NCI-H1417 (cell line): ENCODE measurements around the gene MAFF.
A peak's percentile ranks its signal among the peaks of the same experiment; 100 is the strongest.
"Not testable (repeated sequence)": the region's sequence is repeated elsewhere in the genome, so short reads cannot be mapped to it uniquely, and the experiment has no call there.

ENCODE experiments used
- DNase-seq, 3 experiments: peaks; one replicate each; lab custom pipeline; 2025; lab: John Stamatoyannopoulos, UW

MAFF gene

DNA sequence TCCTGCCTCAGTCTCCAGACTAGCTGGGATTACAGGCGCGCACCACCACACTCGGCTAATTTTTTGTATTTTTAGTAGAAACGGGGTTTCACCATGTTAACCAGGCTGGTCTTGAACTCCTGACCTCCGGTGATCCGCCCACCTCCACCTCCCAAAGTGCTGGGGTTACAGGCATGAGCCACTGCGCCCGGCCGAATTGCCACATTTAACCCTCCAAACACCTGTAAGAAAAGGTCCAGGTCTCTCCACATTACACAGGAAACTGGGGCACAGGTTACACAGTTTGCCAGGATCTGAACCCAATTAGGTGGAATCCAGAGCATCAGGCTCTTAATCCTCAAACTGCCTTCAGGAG, 24.2 kb upstream of the MAFF start:
- DNase-seq: not testable (repeated sequence)

DNA sequence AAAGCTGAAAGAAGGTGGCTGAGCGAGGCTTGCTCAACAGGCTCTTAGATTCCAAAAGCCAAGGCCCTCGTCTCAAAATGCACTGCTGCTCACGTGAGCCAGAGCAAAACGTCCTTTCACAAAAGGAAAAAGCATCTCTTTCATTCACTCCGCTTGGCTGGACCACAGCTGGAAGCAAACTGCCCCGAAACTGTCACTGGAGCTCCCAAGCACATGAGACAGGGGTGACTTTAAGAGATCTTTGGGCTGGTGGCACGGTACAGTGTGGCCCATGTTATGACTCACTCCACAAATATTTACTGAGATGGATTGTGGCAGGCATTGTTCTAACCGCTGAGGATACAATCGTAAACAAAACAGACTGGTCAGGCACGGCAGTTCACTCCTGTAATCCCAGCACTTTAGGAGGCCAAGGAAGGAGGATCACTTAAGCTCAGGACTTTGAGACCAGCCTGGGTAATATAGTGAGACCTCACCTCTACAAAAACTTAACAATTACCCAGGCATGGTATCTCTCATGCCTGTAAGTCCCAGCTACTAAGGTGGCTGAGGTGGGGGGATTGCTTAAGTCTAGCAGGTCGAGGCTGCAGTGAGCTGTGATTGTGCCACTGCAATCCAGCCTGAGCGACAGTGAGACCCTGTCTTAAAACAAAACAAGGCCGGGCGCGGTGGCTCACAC, 23.7 kb upstream of the MAFF start:
- DNase-seq: no peak

GRCh38 chr22:38178605-38178937, 23.2 kb upstream of the MAFF start:
- DNase-seq: not testable (repeated sequence)

GRCh38 chr22:38180841-38181452, 20.8 kb upstream of the MAFF start:
- peak in 2 of 3 experiments; percentile 44 to 46 for DNase-seq

GRCh38 chr22:38181453-38182200, 20.2 kb upstream of the MAFF start, which contains the start of gene PLA2G6:
TSS of gene PLA2G6 (minus strand) at chr22:38181830. CDS start at chr22:38169426, 12,404 bp downstream.
- DNase-seq: peak; percentile 96 to 98 (median 96)

DNA sequence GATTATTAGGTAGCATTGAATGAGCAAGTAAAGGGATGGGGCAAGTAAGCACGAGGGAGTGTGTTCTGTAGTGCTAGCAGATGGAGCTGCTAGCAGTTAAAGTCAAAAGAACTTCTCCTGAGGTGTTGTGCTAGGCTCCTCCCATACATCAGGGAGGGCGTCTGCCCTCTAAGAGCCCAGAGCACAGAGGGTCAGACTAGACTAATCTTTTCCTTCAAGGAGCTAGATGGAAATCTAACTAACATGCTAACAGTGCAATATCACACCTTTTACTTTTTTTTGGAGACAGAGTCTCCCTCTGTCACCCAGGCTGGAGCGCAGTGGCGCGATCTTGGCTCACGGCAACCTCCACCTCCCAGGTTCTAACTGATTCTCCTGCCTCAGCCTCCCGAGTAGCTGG, 17.0 kb upstream of the MAFF start:
- no peak for DNase-seq

DNA sequence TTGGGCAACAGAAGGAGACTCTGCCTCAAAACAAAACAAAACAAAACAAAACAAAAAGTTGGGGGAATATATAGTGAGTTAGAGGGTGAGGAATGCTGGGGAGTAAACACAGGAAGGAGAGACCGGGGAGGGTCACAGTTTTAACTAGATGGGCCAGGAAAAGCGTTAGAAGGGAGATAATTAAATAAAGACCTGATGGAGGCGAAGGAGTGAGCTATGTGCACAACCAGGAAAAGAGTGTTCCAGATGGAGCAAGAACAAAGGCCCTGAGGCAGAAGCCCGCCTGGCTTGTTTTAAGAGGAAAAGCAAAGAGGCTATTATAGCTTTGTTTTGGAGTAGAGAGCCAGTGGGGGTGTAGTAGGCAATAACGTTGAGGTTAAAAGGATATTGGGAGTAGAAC, 15.4 kb upstream of the MAFF start:
- DNase-seq: no peak

DNA sequence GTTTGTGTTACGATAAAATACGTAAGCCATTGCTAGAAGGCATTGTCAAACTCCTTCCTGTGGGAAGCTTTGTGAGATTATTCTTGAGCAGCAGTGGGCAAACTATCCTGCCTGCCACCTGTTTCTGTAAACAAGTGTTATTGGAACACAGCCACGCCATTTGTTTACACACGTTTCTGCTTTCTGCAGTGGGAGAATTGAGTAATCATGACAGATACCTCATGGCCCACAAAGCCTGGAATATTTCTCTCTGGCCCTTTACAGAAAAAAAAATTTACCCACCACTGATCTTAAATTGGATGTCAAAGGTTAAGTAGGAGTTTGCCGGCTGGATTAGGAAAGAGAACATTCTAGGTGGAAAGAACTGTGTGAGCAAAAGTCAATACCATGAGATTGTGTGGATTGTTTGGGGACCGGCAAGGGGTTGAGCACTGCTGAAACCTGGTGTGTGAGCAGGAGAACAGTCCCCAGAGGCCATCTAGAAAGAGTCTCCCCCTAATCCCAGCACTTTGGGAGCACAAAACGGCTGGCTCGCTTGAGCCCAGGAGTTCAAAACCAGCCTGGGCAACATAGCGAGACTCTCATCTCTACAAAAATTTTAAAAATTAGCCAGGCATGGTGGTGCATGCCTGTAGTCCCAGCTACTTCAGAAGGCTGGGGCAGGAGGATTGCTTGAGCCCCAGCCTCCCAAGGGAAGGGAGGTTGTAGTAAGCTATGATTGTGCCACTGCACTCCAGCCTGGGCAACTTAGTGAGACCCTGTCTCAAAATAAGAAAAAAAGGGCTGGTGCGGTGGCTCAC, 14.2 kb upstream of the MAFF start:
- DNase-seq: peak in 1 of 3 experiments; percentile 15

GRCh38 chr22:38189104-38189503, 12.7 kb upstream of the MAFF start:
- DNase-seq: no peak

DNA sequence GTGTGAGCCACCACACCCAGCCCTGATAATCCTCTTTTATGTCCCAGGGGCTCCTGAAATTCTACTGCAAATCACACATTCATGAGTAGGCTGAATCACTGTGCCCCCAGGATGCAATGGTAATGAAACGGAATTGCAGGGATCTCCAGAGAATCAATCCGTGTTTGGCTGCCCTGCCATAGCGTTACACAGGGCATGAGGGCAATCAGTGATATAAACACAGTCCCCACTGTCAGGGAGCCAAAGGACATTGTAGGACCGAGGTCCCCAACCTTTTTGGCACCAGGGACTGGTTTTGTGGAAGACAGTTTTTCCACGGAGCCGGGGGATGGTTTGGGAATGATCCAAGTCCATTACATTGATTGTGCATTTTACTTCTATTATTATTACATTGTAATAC, 11.2 kb upstream of the MAFF start:
- no peak for DNase-seq

DNA sequence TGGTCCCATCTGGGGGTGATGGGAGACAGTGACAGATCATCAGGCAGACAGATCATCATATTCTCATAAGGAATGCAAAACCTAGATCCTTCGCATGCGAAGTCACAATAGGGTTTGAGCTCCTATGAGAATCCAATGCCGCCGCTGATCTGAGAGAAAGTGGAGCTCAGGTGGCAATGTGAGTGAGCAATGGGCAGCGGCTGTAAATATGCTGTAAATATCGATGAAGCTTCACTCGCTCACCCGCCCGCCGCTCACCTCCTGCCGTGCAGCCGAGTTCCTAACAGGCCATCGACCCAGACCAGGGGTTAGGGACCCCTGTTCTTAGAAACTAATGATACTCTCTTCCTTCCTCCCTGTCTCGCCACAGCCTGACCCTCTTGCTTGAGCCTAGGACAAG, 10.7 kb upstream of the MAFF start:
- DNase-seq: no peak

- no peak for DNase-seq
Observed at GRCh38 chr22:38191731-38192474, 9.9 kb upstream of the MAFF start.

DNA sequence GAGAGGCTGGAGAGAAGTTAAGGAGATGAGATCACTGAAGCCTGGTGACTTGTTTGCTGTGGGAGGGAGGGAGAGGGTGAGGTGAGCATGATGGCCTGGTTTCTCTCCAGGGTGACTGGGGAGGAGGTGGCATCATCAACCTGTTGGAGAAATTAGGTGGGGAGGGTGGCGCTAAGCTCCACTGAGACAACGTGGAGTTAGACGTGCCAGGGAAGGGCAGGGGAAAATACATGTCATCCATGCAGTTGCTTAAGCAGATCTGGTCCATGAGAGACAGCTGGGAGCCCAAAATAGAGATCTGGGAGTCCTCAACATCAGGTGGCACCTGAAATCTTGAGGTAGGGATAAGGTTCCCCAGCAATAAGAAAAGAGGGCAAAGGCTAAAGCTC, 9.3 kb upstream of the MAFF start:
- no peak for DNase-seq

DNA sequence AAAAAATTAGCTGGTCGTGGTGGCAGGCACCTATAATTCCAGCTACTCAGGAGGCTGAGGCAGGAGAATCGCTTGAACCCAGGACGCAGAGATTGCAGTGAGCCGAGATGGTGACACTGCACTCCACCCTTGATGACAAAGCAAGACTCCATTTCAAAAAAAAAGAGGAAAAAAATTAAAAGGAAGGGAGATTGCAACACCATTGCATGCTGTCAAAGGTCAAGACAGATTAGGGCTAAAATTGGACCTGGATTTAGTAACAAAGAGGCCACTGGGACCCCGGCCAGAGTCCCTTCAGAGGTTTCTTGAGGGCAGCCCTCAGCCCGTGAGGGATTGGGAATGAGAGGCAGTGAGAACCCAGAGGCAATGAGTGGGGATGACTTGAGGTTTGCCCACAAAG, 8.2 kb upstream of the MAFF start:
- no peak for DNase-seq

- peak in 1 of 3 experiments; percentile 5 for DNase-seq
Observed at GRCh38 chr22:38196791-38197419, 4.9 kb upstream of the MAFF start.

DNA sequence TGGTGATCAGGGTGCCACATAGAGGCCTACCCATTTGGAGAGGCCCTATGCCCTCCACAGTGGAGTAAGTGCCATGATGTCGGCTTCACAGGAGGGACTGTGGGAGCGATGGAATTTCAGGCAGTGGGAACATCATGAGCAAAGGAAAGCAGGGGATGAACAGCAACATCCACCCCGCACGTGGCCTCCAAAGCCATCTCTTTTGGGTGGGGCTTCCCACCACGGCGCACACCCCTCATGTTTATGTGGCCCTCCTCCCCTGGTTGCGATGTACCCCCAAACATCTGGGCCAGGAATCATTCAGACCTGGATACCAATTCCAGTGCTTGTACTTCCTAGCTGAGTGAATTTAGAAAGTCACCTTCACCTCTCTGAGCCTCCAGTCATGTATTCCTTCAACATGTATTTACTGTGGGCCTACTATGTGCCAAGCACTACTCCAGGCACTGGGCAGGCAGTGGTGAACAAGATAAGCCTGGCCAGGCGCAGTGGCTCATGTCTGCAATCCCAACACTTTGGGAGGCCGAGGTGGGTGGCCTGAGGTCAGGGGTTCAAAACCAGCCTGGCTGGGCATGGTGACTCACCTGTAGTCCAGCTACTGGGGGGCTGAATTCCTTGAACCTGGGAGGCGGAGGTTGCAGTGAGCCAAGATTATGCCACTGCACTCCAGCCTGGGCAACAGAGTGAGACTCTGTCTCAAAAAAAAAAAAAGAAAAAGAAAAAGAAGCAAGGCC, 1.8 kb upstream of the MAFF start:
- no peak for DNase-seq

DNA sequence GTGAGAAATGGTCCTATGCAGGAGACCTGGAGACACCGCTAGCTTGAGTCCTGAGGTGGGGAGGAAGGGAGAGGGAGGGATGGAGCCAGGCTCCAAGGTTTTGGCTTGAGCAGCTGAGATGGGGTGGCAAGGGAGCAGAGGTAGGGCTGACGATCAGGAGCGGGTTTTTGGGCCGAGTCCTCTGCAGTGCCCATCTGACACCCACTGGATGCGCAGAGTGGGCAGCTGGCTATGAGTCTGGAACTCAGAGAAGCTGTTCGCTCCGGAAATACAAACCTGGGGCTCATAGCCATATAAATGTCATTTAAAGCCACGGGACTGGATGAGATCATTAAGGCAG, 453 bp upstream of the MAFF start:
- DNase-seq: no peak

DNA sequence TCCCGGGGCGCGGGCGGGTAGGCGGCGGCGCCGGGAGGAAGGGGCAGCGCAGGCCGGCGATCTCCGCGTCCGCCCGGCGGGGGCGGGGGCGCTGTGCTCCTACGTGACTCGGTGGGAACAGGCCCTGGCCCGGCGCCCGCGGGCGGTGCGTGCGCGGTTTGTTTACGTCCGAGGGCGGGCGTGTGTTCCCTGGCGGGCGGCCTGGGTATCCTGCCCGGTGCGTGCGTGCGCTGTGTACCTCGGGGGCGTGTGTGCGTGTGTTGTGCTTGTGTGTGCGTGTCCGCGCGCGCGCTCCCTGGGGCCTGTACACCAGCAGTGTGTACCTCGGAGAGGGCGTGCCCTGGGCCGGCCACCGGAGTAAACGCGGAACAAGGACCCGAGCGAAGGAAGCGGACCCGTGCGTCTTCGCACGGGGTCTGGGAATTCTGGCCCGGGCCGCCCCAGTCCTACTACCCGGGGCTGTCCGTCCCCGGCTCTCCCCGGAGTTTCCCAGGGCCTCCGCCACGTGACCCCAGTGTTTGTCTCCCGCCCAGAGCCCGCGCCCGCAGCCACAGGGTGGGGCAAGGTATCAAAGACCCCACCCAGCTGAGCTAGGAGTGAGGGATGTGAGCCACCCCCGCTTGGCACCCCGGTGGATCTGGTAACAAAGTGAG, 769 bp downstream of the MAFF start:
- DNase-seq: peak; percentile 14 to 63 (median 60)

DNA sequence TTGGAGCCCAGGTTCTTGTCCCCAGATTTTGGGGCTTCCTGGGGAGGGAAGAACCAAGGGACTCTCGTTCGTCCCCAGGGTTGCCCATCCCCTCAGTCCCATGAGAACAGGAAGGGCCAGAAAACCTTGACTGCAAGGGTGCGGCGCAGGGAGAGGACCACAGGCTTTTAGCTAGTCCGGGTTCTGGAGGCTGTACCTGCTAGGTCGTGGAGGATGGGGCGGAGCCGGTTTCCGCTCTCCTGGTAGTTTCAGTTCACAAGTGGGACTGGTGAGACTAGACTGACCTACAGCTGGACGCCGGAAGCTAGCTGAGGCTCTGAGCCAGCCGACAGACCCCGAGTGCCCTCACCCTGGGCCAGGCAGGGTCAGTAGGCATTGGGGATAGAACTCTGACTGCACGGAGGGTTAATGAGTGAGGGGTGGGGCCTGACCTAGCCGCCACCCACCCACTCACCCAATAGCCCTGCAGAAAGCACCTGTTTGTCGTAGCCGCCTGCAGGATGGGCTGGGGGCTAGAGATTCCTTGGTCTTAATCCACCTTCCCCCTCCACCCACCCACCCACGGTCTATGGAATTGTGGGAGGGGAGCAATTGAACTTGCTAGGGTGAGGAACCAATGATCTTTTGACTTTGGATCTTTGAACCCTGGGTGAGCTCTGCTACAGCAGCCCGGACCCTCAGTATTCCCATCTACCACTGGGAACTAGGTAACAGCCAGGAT, 1.5 kb downstream of the MAFF start:
- DNase-seq: peak; percentile 17 to 49 (median 44)
